ENCODE measurements around the gene ACRV1. TPM values are rescaled to one million over a fixed set of nuclear protein-coding genes. Genes with fewer than 3 reads are reported as not detected.
"Not testable (repeated sequence)": the region's sequence is repeated elsewhere in the genome, so short reads cannot be mapped to it uniquely, and the experiment has no call there.

The ACRV1 gene
- polyA plus RNA-seq (ENCODE audit: insufficient read length in 4 of 4), result 1 to 10 TPM in 2 of 4 donors, under 1 TPM in 2; 0.68 to 1.6 (median 1.00) TPM

DNA sequence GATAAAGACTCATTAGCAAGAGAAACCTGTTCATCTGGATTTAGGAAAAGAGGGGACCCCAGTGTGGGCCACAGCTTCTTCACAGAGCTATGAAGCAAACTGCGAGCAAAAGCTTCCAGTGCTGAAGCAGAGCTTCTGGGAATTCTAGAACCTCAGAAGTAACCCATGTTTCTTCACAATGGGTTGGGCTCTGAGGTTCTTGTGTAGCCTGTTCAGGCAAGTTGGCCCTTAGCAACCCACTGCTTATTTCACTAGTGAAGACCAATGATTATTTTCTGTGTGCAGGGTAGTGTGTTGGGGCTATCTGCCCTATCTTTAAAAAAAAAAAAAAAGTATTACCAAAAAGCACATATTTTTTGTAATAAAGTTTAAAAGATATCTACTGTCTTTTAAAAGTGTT lies at the start of gene ACRV1:
Gene ACRV1 (minus strand): TSS at position 101 of the 400 bp plus-strand sequence. CDS start 67 bp downstream, at position 34.
- no peak for DNase-seq (ENCODE audit: low read depth in 4 of 4, low spot score in 3 of 4)

DNA sequence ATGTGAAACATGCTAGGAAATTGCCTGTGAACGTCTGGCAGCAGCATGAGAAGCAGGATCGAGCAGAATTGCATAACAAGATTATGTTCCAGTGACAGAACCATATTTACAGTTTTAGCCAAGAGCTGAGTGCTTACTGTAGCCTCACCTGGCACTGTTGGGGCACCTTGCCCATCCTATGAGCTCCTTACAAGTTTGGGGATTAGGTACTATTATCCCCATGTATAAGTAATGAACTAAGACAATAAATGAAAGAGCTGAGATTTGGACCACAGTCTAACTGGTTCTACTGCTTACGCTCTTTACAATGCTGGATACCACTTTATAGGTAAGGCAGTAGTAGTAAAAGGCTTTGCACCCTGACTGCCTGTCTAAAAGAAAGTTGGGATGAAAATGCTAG lies 48.3 kb upstream of the ACRV1 start:
- no peak for DNase-seq (ENCODE audit: low read depth in 4 of 4, low spot score in 3 of 4)

DNA sequence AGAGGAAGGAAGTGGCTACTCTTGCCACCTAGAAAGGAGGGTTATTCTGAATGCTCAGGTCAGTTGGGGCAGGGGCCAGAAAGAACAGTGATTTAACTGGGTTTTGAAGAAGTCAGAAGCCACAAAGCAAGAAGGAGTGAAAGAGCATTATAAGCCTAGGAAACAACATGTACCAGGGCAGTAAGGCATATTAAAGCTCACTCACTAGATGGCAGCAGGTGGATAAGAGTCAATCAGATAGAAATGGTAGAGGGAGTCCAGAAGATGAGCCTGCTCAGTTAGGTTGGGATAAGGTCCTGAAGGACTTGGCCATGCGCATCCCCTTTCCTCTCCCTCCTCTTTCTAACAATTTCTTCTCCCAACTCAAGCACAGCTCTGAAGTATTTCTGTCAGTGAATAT lies 43.5 kb upstream of the ACRV1 start:
- no peak for DNase-seq (ENCODE audit: low read depth in 4 of 4, low spot score in 3 of 4)

- no peak for DNase-seq (ENCODE audit: low read depth in 4 of 4, low spot score in 3 of 4)
Observed at GRCh38 chr11:125720781-125721180, 40.1 kb upstream of the ACRV1 start.

- DNase-seq (ENCODE audit: low read depth in 4 of 4, low spot score in 3 of 4), result not testable (repeated sequence)
Observed at GRCh38 chr11:125704686-125705085, 24.0 kb upstream of the ACRV1 start.

GRCh38 chr11:125701858-125702621 lies 21.4 kb upstream of the ACRV1 start:
- no peak for DNase-seq (ENCODE audit: low read depth in 4 of 4, low spot score in 3 of 4)

DNA sequence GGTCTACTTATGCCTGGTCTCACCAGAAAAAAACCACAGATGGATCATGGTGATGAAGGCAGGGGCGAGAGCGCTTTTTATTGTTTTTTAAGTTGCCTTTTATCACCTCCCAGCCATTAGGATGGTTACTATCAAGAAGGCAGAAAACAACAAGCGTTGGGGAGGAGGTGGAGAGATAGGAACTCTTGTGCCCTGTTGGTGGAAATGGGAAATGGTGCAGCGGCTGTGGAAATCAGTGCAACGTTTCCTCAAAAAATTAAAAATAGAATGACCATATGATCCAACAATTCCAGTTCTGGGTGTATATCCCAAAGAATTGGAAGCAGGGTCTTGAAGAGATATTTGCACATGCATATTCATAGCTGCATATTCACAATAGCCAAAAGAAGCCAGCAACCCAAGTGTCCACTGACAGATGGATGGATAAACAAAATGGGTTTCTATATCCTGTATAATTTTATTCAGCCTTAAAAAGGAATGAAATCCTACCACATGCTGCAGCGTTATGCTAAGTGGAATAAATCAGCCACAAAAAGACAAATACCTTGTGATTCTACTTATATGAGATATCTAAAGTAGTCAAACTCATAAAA lies 20.5 kb upstream of the ACRV1 start:
- no peak for DNase-seq (ENCODE audit: low read depth in 4 of 4, low spot score in 3 of 4)

DNA sequence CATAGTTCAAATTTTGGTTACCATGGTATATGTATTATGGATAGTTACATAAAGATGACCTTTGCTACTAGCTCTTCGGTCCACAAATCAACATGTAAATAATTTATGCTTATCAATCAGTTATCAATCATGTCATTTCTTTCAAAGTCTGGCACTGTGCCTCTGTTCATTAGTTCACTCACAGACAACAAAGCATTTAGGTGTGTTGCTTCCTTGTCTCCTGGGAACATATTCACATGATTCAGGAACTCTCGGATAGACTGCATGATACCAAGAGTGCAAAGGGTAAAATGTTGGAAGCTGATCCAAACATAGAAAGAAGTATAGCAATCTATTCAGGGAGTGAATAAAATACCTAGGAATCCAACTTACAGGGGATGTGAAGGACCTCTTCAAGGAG lies 14.3 kb upstream of the ACRV1 start:
- DNase-seq (ENCODE audit: low read depth in 4 of 4, low spot score in 3 of 4), result no peak

DNA sequence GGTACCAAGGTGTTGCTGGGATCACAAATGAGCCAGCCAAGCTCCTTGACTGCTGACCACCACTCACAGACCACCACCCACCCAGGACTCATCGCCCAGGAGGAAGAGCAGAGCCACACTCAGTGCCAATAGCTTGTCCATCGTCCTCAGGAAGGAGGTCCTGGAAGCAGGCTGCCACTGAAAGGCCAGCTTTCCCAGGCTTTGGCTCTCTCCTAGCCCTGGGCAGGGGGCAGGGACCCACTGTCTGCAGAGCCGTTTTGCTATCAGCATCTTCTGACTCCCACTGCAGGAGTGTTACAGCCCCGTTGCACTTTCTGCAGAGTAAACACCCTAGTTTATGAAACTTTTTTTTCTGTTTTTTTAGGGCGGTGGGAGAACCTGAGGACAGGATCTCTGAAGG lies 12.2 kb upstream of the ACRV1 start:
- no peak for DNase-seq (ENCODE audit: low read depth in 4 of 4, low spot score in 3 of 4)

GRCh38 chr11:125690006-125690405 lies 9.4 kb upstream of the ACRV1 start:
- DNase-seq (ENCODE audit: low read depth in 4 of 4, low spot score in 3 of 4), result no peak

DNA sequence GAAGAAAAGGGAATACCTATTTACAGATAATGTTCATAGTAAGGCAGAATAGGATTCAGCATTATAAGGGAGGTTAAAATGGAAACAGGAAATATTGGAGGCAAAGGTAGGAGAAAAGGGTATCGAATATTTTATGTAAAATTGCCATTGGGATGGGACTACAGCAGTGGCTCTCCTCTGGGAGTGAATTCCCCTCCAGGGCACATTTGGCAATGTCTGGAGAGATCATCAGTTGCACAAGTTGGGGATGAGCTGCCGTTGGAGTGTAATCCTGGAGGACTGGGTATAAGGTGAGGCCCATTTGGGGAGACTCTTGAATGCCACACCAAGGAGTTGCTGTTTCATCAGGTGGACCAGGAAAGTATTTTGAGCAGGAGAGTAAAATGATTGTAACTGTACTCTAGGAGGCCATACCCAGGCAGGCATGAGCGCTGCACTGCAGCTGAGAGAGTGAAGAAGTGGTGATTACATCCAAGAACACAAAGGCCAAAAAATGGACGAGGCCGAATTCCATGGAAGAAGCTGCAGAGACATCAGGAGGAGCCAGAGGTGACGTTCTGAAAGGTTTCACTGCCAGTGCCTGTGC lies 8.7 kb upstream of the ACRV1 start:
- DNase-seq (ENCODE audit: low read depth in 4 of 4, low spot score in 3 of 4), result no peak

DNA sequence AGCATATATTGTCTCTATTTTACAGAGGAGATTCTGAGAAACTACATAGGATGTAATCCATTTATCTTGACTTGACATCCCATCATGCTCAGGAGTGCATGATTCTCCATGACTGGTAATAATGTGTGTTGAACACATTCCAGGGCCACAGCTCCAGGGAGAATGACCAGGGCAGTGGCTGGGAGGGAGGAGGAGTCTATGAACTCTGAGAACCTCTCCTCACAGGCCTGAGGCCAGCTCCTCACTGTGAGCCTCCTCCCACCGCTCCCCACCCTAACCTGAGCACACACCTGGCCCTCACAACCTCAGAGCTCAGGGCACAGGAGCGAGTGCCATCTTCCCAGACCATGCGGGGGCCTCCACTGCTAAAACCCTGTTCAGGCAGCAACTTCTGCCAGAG lies 8.0 kb upstream of the ACRV1 start:
- no peak for DNase-seq (ENCODE audit: low read depth in 4 of 4, low spot score in 3 of 4)

GRCh38 chr11:125688066-125688465 lies 7.4 kb upstream of the ACRV1 start:
- no peak for DNase-seq (ENCODE audit: low read depth in 4 of 4, low spot score in 3 of 4)

DNA sequence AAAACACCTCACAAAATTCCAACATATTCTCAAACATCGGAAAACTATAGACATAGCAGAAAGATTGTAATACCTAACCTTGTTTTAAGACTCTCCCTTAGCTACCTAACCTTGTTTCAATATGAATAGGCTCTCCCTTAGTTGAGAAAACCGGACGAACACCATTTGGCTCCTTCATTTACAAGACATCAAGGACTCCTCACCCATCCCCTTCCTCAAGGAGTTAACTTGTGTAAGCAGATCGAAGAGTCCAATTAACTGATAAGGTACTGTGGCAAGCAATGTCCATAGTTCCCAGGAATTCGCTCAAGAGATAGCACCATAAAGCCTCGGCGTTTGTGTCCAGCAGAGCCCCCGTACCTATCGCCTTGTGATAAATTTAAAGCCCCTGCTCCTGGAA lies 4.6 kb upstream of the ACRV1 start:
- DNase-seq (ENCODE audit: low read depth in 4 of 4, low spot score in 3 of 4), result no peak

GRCh38 chr11:125679837-125680236 lies 810 bp downstream of the ACRV1 start:
- DNase-seq (ENCODE audit: low read depth in 4 of 4, low spot score in 3 of 4), result no peak

- DNase-seq (ENCODE audit: low read depth in 4 of 4, low spot score in 3 of 4), result no peak
Observed at GRCh38 chr11:125679397-125679796, 1.2 kb downstream of the ACRV1 start.

GRCh38 chr11:125675196-125675595 lies 5.5 kb downstream of the ACRV1 start:
- no peak for DNase-seq (ENCODE audit: low read depth in 4 of 4, low spot score in 3 of 4)

- DNase-seq (ENCODE audit: low read depth in 4 of 4, low spot score in 3 of 4), result no peak
Observed at GRCh38 chr11:125674210-125674609, 6.4 kb downstream of the ACRV1 start.

DNA sequence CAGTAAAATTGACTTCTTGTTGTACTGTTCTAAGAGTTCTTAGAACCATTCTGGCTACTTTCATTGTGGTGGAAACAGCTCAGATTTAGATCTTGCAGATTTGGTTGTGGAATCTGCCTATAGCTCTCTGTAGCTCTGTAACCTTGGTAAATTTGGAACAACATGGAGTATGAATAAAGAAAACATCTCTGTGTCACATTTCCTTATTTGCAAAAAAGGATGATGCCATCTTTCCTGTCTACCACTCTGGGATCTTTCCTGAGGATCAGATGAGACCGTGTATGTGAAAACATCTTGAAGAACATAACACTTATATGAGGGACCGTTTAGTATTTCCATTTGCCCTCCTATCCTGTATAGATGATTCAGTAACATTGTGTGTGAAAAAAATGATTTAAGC lies 9.1 kb downstream of the ACRV1 start:
- DNase-seq (ENCODE audit: low read depth in 4 of 4, low spot score in 3 of 4), result no peak

GRCh38 chr11:125670172-125670571 lies 10.5 kb downstream of the ACRV1 start:
- no peak for DNase-seq (ENCODE audit: low read depth in 4 of 4, low spot score in 3 of 4)

- no peak for DNase-seq (ENCODE audit: low read depth in 4 of 4, low spot score in 3 of 4)
Observed at GRCh38 chr11:125667151-125667550, 13.5 kb downstream of the ACRV1 start.

- no peak for DNase-seq (ENCODE audit: low read depth in 4 of 4, low spot score in 3 of 4)
Observed at GRCh38 chr11:125663910-125664309, 16.7 kb downstream of the ACRV1 start.

Measured in left renal pelvis (tissue), 4 donors.